IMR-90 (cell line): ENCODE measurements around the gene TRHDE. TPM values are rescaled to one million over a fixed set of nuclear protein-coding genes. Genes with fewer than 3 reads are reported as not detected.

Experiments
- ATAC-seq: fragments of 200-7000 bp; cut with Tn5 transposase; 2 replicates; pipeline ENCODE4 v1.9.1; 2020; ENCODE audit warnings: low read depth, mild to moderate bottlenecking, moderate library complexity
- Bru-seq: library from RNA; stranded (reverse); fragments of 400-500 nt; gene quantifications from one replicate; lab custom pipeline; 2021; lab: Mats Ljungman, UMichigan
- BruChase-seq, 2 experiments: library from RNA; stranded (reverse); fragments of 400-500 nt; gene quantifications; one replicate each; lab custom pipeline; 2021; lab: Mats Ljungman, UMichigan
- BruUV-seq: library from RNA; stranded (reverse); fragments of 400-500 nt; replicated peaks from 2 replicates; lab custom pipeline; 2021; lab: Mats Ljungman, UMichigan
- CTCF ChIA-PET: fragments of 300-600 bp; formaldehyde crosslinking; extraction: SDS; loops from one replicate; lab custom pipeline; 2021; ENCODE audit warnings: antibody characterized with exemption; lab: Yijun Ruan, JAX
- POLR2A ChIA-PET: fragments of 300-600 bp; sonication (Branson Sonifier 250); formaldehyde crosslinking; loops from one replicate; lab custom pipeline; 2022; ENCODE audit warnings: antibody characterized with exemption; ENCODE audit not compliant: unreplicated experiment; lab: Charles Lee
- DNase-seq: peaks from one replicate; pipeline ENCODE4 v3.0.0; 2013
- H2AFZ ChIP-seq: replicated peaks from 2 replicates; pipeline ENCODE3; 2013; ENCODE audit warnings: low read length, mild to moderate bottlenecking; ENCODE audit not compliant: poor library complexity
- H2AK5ac ChIP-seq: 2 replicates; pipeline ENCODE4 v1.6.1; 2013; ENCODE audit warnings: low read depth, low read length, inconsistent platforms
- H2AK9ac ChIP-seq: replicated peaks from 2 replicates; pipeline ENCODE3; 2013; ENCODE audit warnings: mild to moderate bottlenecking, low read depth, low read length, moderate library complexity; ENCODE audit not compliant: poor library complexity
- H2BK120ac ChIP-seq: 2 replicates; pipeline ENCODE4 v1.6.1; 2013; ENCODE audit warnings: low read depth, low read length, inconsistent platforms
- H2BK15ac ChIP-seq: 3 replicates; pipeline ENCODE4 v1.6.1; 2013; ENCODE audit warnings: low read depth, low read length, inconsistent platforms
- H2BK20ac ChIP-seq: 2 replicates; pipeline ENCODE4 v1.6.1; 2013; ENCODE audit warnings: low read depth, mild to moderate bottlenecking, inconsistent platforms, low read length, moderate library complexity
- H2BK5ac ChIP-seq: 2 replicates; pipeline ENCODE4 v1.6.1; 2013; ENCODE audit warnings: mild to moderate bottlenecking, low read depth, low read length, inconsistent platforms; ENCODE audit not compliant: poor library complexity, severe bottlenecking
- H3K14ac ChIP-seq: replicated peaks from 2 replicates; pipeline ENCODE4 v1.6.1; 2013; ENCODE audit warnings: low read depth, low read length, inconsistent platforms
- H3K18ac ChIP-seq: 2 replicates; pipeline ENCODE4 v1.6.1; 2013; ENCODE audit warnings: low read depth, low read length, control low read depth
- H3K23ac ChIP-seq: 2 replicates; pipeline ENCODE4 v1.6.1; 2013; ENCODE audit warnings: low read depth, low read length, inconsistent platforms
- H3K27ac ChIP-seq: 2 replicates; pipeline ENCODE4 v1.5.1; 2013; ENCODE audit warnings: mild to moderate bottlenecking, control low read depth, low read length; ENCODE audit not compliant: insufficient read depth
- H3K27me3 ChIP-seq: 2 replicates; pipeline ENCODE4 v1.6.1; 2013; ENCODE audit warnings: low read length; ENCODE audit not compliant: control insufficient read depth, insufficient read depth
- H3K36me3 ChIP-seq: 2 replicates; pipeline ENCODE4 v1.6.1; 2013; ENCODE audit warnings: low read length, mixed read lengths; ENCODE audit not compliant: control insufficient read depth, insufficient read depth
- H3K4ac ChIP-seq: 2 replicates; pipeline ENCODE4 v1.6.1; 2013; ENCODE audit warnings: low read depth, low read length, inconsistent platforms
- H3K4me1 ChIP-seq: 2 replicates; pipeline ENCODE4 v1.6.1; 2013; ENCODE audit warnings: low read length, mixed read lengths; ENCODE audit not compliant: control insufficient read depth, insufficient read depth
- H3K4me2 ChIP-seq: 2 replicates; pipeline ENCODE4 v1.6.1; 2013; ENCODE audit warnings: low read depth, mild to moderate bottlenecking, control low read depth, low read length, moderate library complexity
- H3K4me3 ChIP-seq: 2 replicates; pipeline ENCODE4 v1.5.1; 2013; ENCODE audit warnings: low read depth, mild to moderate bottlenecking, control low read depth, low read length, moderate library complexity; ENCODE audit not compliant: insufficient read depth
- H3K56ac ChIP-seq: 2 replicates; pipeline ENCODE4 v1.6.1; 2013; ENCODE audit warnings: low read length, inconsistent platforms; ENCODE audit not compliant: insufficient read depth; ENCODE audit errors: extremely low read depth
- H3K79me1 ChIP-seq, 2 experiments: 2 replicates each; pipeline ENCODE4 v1.6.1; 2013; ENCODE audit warnings: low read length in 2 of 2, inconsistent platforms in 1 of 2, low read depth in 1 of 2
- H3K9ac ChIP-seq: 2 replicates; pipeline ENCODE4 v1.6.1; 2013; ENCODE audit warnings: low read depth, low read length, control low read depth
- H3K9me1 ChIP-seq: 2 replicates; pipeline ENCODE4 v1.6.1; 2013; ENCODE audit warnings: low read length, inconsistent platforms; ENCODE audit not compliant: insufficient read depth
- H3K9me3 ChIP-seq: 2 replicates; pipeline ENCODE4 v1.6.1; 2013; ENCODE audit warnings: low read length; ENCODE audit not compliant: control insufficient read depth, insufficient read depth
- H4K20me1 ChIP-seq: 2 replicates; pipeline ENCODE4 v1.6.1; 2013; ENCODE audit warnings: low read length, inconsistent platforms; ENCODE audit not compliant: insufficient read depth
- H4K5ac ChIP-seq: 2 replicates; pipeline ENCODE4 v1.6.1; 2013; ENCODE audit warnings: mild to moderate bottlenecking, low read depth, low read length, control low read depth
- H4K8ac ChIP-seq, 2 experiments: 2 replicates each; pipeline ENCODE4 v1.6.1; 2013; ENCODE audit warnings: low read depth in 2 of 2, low read length in 2 of 2, control low read depth in 1 of 2, inconsistent platforms in 1 of 2
- H4K91ac ChIP-seq: 2 replicates; pipeline ENCODE4 v1.6.1; 2013; ENCODE audit warnings: low read depth, low read length, inconsistent platforms; ENCODE audit not compliant: insufficient read depth
- FOS ChIP-seq: fragments of 150-350 bp; IDR thresholded peaks from 2 replicates; pipeline ENCODE4 v1.6.1; 2016; ENCODE audit warnings: low read depth, low read length
- MAFK ChIP-seq: IDR thresholded peaks from 2 replicates; pipeline ENCODE4 v1.6.1; 2012; ENCODE audit warnings: low read depth, low read length, improper control_type of control experiment
- MAZ ChIP-seq: IDR thresholded peaks from 2 replicates; pipeline ENCODE4 v1.6.1; 2012; ENCODE audit warnings: low read depth, mild to moderate bottlenecking, low read length, improper control_type of control experiment, moderate library complexity, borderline replicate concordance
- MXI1 ChIP-seq: IDR thresholded peaks from 2 replicates; pipeline ENCODE4 v1.6.1; 2012; ENCODE audit warnings: low read depth, mild to moderate bottlenecking, low read length, moderate library complexity, borderline replicate concordance
- NFE2L2 ChIP-seq: fragments of 150-350 bp; IDR thresholded peaks from 2 replicates; pipeline ENCODE4 v1.6.1; 2016; ENCODE audit warnings: low read depth, mild to moderate bottlenecking, low read length
- RAD21 ChIP-seq: IDR thresholded peaks from 2 replicates; pipeline ENCODE4 v1.6.1; 2012; ENCODE audit warnings: low read length, improper control_type of control experiment
- SMC3 ChIP-seq: fragments of 150-350 bp; IDR thresholded peaks from 2 replicates; pipeline ENCODE4 v1.6.1; 2016; ENCODE audit warnings: low read depth, mild to moderate bottlenecking, antibody characterized with exemption, low read length, moderate library complexity
- WGBS, 2 experiments: methylation state at CpG; one replicate each; pipeline versions ENCODE4 v1.1.5 to v1.1.7; 2013; ENCODE audit warnings: missing lambda C conversion rate in 2 of 2; ENCODE audit not compliant: insufficient read length in 1 of 2; ENCODE audit errors: extremely low coverage in 2 of 2; 5-methylcytosine and 5-hydroxymethylcytosine counted together
- dilution Hi-C: fragments of 300-500 bp; cut with HindIII; formaldehyde crosslinking; loops from one replicate; pipeline ENCODE4 v1.14.3; 2018; ENCODE audit warnings: low sequenced_read_pairs; ENCODE audit not compliant: unreplicated experiment
- in situ Hi-C: fragments of 300-500 bp; cut with MboI; formaldehyde crosslinking; loops from 3 replicates; pipeline ENCODE4 v1.14.3; 2019; ENCODE audit warnings: low sequenced_read_pairs, inconsistent platforms, mixed read lengths
- intact Hi-C: fragments of 100-400 bp; cut with micrococcal nuclease; formaldehyde crosslinking; loops from 2 replicates; pipeline ENCODE4 v1.10.0; 2022
- long read RNA-seq: library from polyadenylated mRNA; unstranded; transcript quantifications from one replicate; pipeline ENCODE4 v2.0.0, GENCODE V29; 2021; ENCODE audit not compliant: unreplicated experiment
- polyA plus RNA-seq, 3 experiments: library from polyadenylated mRNA; depleted of rRNA; stranded (reverse); fragments of >200 nt; gene quantifications; 2 replicates each; pipeline ENCODE4 v1.2.3, GENCODE V29; 2012; ENCODE audit warnings: low replicate concordance in 1 of 3
- total RNA-seq: library from RNA; depleted of rRNA; stranded (reverse); fragments of >200 nt; gene quantifications from 2 replicates; pipeline ENCODE4 v1.2.3, GENCODE V29; 2012; rRNA removed
- TF ChIP-seq, protein P1 (sequence below): conservative IDR thresholded peaks from 2 replicates; pipeline ENCODE4 v1.5.1; 2012; ENCODE audit warnings: mild to moderate bottlenecking, low read depth, low read length, improper control_type of control experiment

Gene TRHDE, protein sequence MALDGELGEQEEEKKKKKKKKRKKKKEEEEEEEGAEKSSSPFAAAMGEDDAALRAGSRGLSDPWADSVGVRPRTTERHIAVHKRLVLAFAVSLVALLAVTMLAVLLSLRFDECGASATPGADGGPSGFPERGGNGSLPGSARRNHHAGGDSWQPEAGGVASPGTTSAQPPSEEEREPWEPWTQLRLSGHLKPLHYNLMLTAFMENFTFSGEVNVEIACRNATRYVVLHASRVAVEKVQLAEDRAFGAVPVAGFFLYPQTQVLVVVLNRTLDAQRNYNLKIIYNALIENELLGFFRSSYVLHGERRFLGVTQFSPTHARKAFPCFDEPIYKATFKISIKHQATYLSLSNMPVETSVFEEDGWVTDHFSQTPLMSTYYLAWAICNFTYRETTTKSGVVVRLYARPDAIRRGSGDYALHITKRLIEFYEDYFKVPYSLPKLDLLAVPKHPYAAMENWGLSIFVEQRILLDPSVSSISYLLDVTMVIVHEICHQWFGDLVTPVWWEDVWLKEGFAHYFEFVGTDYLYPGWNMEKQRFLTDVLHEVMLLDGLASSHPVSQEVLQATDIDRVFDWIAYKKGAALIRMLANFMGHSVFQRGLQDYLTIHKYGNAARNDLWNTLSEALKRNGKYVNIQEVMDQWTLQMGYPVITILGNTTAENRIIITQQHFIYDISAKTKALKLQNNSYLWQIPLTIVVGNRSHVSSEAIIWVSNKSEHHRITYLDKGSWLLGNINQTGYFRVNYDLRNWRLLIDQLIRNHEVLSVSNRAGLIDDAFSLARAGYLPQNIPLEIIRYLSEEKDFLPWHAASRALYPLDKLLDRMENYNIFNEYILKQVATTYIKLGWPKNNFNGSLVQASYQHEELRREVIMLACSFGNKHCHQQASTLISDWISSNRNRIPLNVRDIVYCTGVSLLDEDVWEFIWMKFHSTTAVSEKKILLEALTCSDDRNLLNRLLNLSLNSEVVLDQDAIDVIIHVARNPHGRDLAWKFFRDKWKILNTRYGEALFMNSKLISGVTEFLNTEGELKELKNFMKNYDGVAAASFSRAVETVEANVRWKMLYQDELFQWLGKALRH
- 65.1 and 97.8 TPM in 2 replicates for total RNA-seq
- 25.4 and 33.7 TPM in 2 replicates for polyA plus RNA-seq (2012; rRNA removed)
- polyA plus RNA-seq (2012; cell fraction: cytosol; rRNA removed): 5.9 and 21.2 TPM in 2 replicates
- 2.9 and 21.1 TPM in 2 replicates for polyA plus RNA-seq (2012; cell fraction: nucleus; rRNA removed; ENCODE audit: low replicate concordance)
- Bru-seq, nascent RNA: percentile 72 among the genes with signal in this experiment
- BruChase-seq, experiment 1, labeled RNA remaining after a 6-hour chase: percentile 48 among the genes with signal in this experiment
- percentile 60 among the genes with signal in this experiment for BruChase-seq, experiment 2, labeled RNA remaining after a 2-hour chase
- long read RNA-seq, full-length matches to known transcripts: 21 of 33 reads
- long read RNA-seq, partial matches to known transcripts: 5 of 33 reads
- long read RNA-seq, other reads (novel, unspliced or antisense): 7 of 33 reads

DNA sequence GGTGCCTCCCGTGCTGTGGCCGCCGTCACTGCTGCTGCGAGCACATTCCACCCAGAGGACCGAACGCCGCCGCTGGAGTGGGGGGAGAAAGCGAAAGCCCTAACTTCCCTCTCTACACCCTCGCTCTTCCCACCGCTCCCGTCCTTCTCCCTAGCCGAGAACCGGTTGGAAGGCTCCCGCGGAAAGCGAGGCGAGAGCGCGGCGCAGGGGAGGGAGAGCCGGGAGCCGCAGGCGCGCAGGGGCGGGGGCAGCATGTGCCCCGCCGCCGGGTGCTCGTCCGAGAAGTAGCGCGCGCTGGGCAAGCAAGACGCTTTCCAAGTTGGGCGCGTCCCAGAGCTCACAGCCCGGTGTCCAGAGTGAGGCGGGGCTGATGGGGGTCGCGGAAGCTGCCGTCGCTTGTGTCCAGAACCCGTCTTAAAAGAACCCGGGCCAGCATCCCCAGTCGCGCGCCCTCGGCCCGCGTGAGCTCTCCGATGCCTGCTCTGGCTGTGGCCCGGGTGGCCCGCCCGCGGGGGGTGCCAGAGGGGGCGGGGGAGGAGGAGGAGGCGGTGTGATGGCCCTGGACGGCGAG lies at the start of gene TRHDE:
Gene TRHDE, plus strand, starts transcription at position 280 of the 571 bp plus-strand sequence. Its CDS starts 274 bp downstream, at position 554.
- peak within 1 kb of the TSS; percentile 99 for H3K27ac ChIP-seq
- intact Hi-C loops: loop anchor here (5.0 to 10.0 kb wide), 4 partner anchors 53 to 317 kb away; no protein-coding TSS in a partner anchor
- CTCF ChIA-PET: interaction anchor here (1.1 to 1.2 kb wide), 3 partner anchors 10 to 255 kb away, joined by 3 to 4 read pairs (median 4); no protein-coding TSS in a partner anchor
- H4K8ac ChIP-seq: peak within 1 kb of the TSS; percentile 74 to 81
- peak; percentile 53 for ATAC-seq
- peak; percentile 60 for DNase-seq
- peak within 1 kb of the TSS; percentile 90 for H2AFZ ChIP-seq
- H3K9ac ChIP-seq: peak within 1 kb of the TSS; percentile 90
- 0% methylated on average over 25 of the region's 60 CpGs; no CpG with 5 or more reads in 1 of the 2 experiments for WGBS, 2 experiments
- H3K4ac ChIP-seq: peak within 1 kb of the TSS; percentile 99
- peak within 1 kb of the TSS; percentile 83; the same call in 2 of the 3 replicates for H2BK15ac ChIP-seq
- peak within 1 kb of the TSS; percentile 98 for H2AK5ac ChIP-seq
- peak within 1 kb of the TSS; percentile 92 for H4K91ac ChIP-seq
- H3K14ac ChIP-seq: peak within 1 kb of the TSS; percentile 97
- peaks cover 11% of the 10 kb centered on the region for H4K20me1 ChIP-seq
- dilution Hi-C loops: no loop called here
- peak within 1 kb of the TSS; percentile 98 for H2AK9ac ChIP-seq
- POLR2A ChIA-PET: no interaction called here
- peaks cover 0 to 3% of the 10 kb centered on the region in 2 experiments; a peak in 2 of 4 replicates for H3K79me1 ChIP-seq
- TF ChIP-seq NFE2L2 (no peak), MAZ (peak; percentile 58; the same call in 1 of the 2 replicates), FOS (no peak), MXI1 (peak; percentile 76; the same call in 1 of the 2 replicates), RAD21 (no peak), SMC3 (no peak), MAFK (no peak)
- TF ChIP-seq, protein P1, sequence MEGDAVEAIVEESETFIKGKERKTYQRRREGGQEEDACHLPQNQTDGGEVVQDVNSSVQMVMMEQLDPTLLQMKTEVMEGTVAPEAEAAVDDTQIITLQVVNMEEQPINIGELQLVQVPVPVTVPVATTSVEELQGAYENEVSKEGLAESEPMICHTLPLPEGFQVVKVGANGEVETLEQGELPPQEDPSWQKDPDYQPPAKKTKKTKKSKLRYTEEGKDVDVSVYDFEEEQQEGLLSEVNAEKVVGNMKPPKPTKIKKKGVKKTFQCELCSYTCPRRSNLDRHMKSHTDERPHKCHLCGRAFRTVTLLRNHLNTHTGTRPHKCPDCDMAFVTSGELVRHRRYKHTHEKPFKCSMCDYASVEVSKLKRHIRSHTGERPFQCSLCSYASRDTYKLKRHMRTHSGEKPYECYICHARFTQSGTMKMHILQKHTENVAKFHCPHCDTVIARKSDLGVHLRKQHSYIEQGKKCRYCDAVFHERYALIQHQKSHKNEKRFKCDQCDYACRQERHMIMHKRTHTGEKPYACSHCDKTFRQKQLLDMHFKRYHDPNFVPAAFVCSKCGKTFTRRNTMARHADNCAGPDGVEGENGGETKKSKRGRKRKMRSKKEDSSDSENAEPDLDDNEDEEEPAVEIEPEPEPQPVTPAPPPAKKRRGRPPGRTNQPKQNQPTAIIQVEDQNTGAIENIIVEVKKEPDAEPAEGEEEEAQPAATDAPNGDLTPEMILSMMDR: no peak
- peak within 1 kb of the TSS; percentile 97 for H3K18ac ChIP-seq
- H3K4me1 ChIP-seq: peaks cover 8% of the 10 kb centered on the region
- peak within 1 kb of the TSS; percentile 67 for H2BK20ac ChIP-seq
- in situ Hi-C loops: loop anchor here (25.0 kb wide), 1 partner anchor 610 kb away; the partner anchor contains the start of genes THAP2 and ZFC3H1
- H2BK5ac ChIP-seq: peak within 1 kb of the TSS; percentile 97
- peak within 1 kb of the TSS; percentile 94 for H3K4me2 ChIP-seq
- no peaks in the 10 kb centered on the region for H3K36me3 ChIP-seq
- H3K4me3 ChIP-seq: peak within 1 kb of the TSS; percentile 92
- peak within 1 kb of the TSS; percentile 88 for H2BK120ac ChIP-seq
- no peaks in the 10 kb centered on the region for H3K27me3 ChIP-seq
- H4K5ac ChIP-seq: peak within 1 kb of the TSS; percentile 86
- no peaks in the 10 kb centered on the region for H3K9me3 ChIP-seq
- H3K23ac ChIP-seq: peak within 1 kb of the TSS; percentile 97
- peak within 1 kb of the TSS; percentile 98 for H3K56ac ChIP-seq
- no peaks in the 10 kb centered on the region for H3K9me1 ChIP-seq
- no TSS peak for BruUV-seq
